Measurements from ENCODE around the gene PLIN5.

DNA sequence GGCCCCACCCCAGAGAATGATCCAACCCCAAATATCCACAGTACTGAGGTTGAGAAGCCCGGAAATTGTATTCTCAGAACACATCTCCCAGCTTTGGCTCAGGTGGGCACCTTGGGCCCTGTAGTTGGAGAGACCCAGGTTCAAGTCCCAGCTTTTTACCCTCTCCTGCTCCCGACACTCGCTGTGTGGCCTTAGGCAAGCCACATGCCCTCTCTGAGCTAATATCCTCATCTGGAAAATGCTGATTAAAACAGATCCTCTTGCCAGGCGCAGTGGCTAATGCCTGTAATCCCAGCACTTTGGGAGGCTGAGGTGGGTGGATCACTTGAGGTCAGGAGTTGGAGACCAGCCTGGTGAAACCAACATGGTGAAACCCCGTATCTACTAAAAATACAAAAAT is 19.3 kb downstream of the PLIN5 start:
- TF ChIP-seq, protein P1, sequence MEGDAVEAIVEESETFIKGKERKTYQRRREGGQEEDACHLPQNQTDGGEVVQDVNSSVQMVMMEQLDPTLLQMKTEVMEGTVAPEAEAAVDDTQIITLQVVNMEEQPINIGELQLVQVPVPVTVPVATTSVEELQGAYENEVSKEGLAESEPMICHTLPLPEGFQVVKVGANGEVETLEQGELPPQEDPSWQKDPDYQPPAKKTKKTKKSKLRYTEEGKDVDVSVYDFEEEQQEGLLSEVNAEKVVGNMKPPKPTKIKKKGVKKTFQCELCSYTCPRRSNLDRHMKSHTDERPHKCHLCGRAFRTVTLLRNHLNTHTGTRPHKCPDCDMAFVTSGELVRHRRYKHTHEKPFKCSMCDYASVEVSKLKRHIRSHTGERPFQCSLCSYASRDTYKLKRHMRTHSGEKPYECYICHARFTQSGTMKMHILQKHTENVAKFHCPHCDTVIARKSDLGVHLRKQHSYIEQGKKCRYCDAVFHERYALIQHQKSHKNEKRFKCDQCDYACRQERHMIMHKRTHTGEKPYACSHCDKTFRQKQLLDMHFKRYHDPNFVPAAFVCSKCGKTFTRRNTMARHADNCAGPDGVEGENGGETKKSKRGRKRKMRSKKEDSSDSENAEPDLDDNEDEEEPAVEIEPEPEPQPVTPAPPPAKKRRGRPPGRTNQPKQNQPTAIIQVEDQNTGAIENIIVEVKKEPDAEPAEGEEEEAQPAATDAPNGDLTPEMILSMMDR (IDR thresholded peaks at IDR 0.05; ENCODE audit: insufficient read depth, low read length): no peak
- TF ChIP-seq SPI1 (IDR thresholded peaks at IDR 0.05; ENCODE audit: borderline replicate concordance, low read depth) (no peak), GABPA (IDR thresholded peaks at IDR 0.05; ENCODE audit: low read depth) (no peak)

Data from HL-60 (cell line).